ENCODE measurements around the gene DDX39A.
"Not testable (repeated sequence)": the region's sequence is repeated elsewhere in the genome, so short reads cannot be mapped to it uniquely, and the experiment has no call there.

Gene DDX39A

GRCh38 chr19:14367016-14367415 lies 52.1 kb downstream of the DDX39A start:
- DNase-seq (ENCODE audit: low read depth in 1 of 2, low spot score in 1 of 2), result no peak

- peak; percentile 74 to 78 for DNase-seq (ENCODE audit: low read depth in 1 of 2, low spot score in 1 of 2)
Observed at GRCh38 chr19:14366529-14366928, 52.6 kb downstream of the DDX39A start.

GRCh38 chr19:14364098-14364443 lies 55.1 kb downstream of the DDX39A start:
- DNase-seq (ENCODE audit: low read depth in 1 of 2, low spot score in 1 of 2), result not testable (repeated sequence)

- no peak for DNase-seq (ENCODE audit: low read depth in 1 of 2, low spot score in 1 of 2)
Observed at GRCh38 chr19:14363183-14364097, 55.7 kb downstream of the DDX39A start.

GRCh38 chr19:14361824-14362223 lies 57.3 kb downstream of the DDX39A start:
- no peak for DNase-seq (ENCODE audit: low read depth in 1 of 2, low spot score in 1 of 2)

Data from activated T-helper 1 cell treated with anti-CD3 and anti-CD28 coated beads, Interleukin-2, amount 50 U/mL, for 16 hours (primary cell).